Measurements from ENCODE around the gene AGXT. TPM values are rescaled to one million over a fixed set of nuclear protein-coding genes. Genes with fewer than 3 reads are reported as not detected.
A peak's percentile ranks its signal among the peaks of the same experiment; 100 is the strongest.

AGXT gene
- total RNA-seq, 3 donors from 2014 or later = 0.22 to 4.1 (median 1.0) TPM

- Histone ChIP-seq H3K4me1 (ENCODE audit: low read depth) (peaks cover 12% of the 10 kb centered on the region), H3K36me3 (ENCODE audit: low read depth) (no peaks in the 10 kb centered on the region), H3K4me3 (no peak overlapping the region), H3K9me3 (no peaks in the 10 kb centered on the region)
- ATAC-seq (peak; percentile 90), DNase-seq (peak; percentile 69 to 83 (median 71))
- no peak for TF ChIP-seq CTCF (IDR thresholded peaks at IDR 0.05)
- intact Hi-C loops (cut with DNase I, micrococcal nuclease) = no loop called here
Observed at GRCh38 chr2:240889601-240890560, 21.3 kb downstream of the AGXT start.

- peak in 1 of 3 donors; percentile 36 for DNase-seq
- H3K9me3 ChIP-seq = no peaks in the 10 kb centered on the region
- intact Hi-C loops (cut with DNase I, micrococcal nuclease) = no loop called here
- H3K36me3 ChIP-seq (ENCODE audit: low read depth) = no peaks in the 10 kb centered on the region
- no peak overlapping the region for H3K4me3 ChIP-seq
- no peak for TF ChIP-seq CTCF (IDR thresholded peaks at IDR 0.05)
- no peak for ATAC-seq
- H3K4me1 ChIP-seq (ENCODE audit: low read depth) = peaks cover 12% of the 10 kb centered on the region
Observed at GRCh38 chr2:240890691-240891090, 22.1 kb downstream of the AGXT start.

GRCh38 chr2:240891492-240892340 is 23.1 kb downstream of the AGXT start:
- no peak for TF ChIP-seq CTCF (IDR thresholded peaks at IDR 0.05)
- intact Hi-C loops (cut with DNase I, micrococcal nuclease) = no loop called here
- Histone ChIP-seq H3K36me3 (ENCODE audit: low read depth) (no peaks in the 10 kb centered on the region), H3K4me1 (ENCODE audit: low read depth) (peaks cover 17% of the 10 kb centered on the region), H3K4me3 (no peak overlapping the region), H3K9me3 (no peaks in the 10 kb centered on the region)
- DNase-seq (peak in 2 of 3 donors; percentile 50 to 61), ATAC-seq (peak; percentile 23)

- Histone ChIP-seq H3K36me3 (ENCODE audit: low read depth) (no peaks in the 10 kb centered on the region), H3K4me1 (ENCODE audit: low read depth) (peaks cover 19% of the 10 kb centered on the region), H3K9me3 (no peaks in the 10 kb centered on the region), H3K4me3 (no peak overlapping the region)
- no peak for ATAC-seq
- peak in 2 of 3 donors; percentile 22 to 26 for DNase-seq
- intact Hi-C loops (cut with DNase I, micrococcal nuclease) = no loop called here
- no peak for TF ChIP-seq CTCF (IDR thresholded peaks at IDR 0.05)
Observed at GRCh38 chr2:240892356-240892755, 23.7 kb downstream of the AGXT start.

- intact Hi-C loops (cut with DNase I, micrococcal nuclease) = no loop called here
- no peak for ATAC-seq
- Histone ChIP-seq H3K36me3 (ENCODE audit: low read depth) (no peaks in the 10 kb centered on the region), H3K4me3 (no peak overlapping the region), H3K4me1 (ENCODE audit: low read depth) (peaks cover 19% of the 10 kb centered on the region), H3K9me3 (no peaks in the 10 kb centered on the region)
- peak in 2 of 3 donors; percentile 22 to 40 for DNase-seq
- no peak for TF ChIP-seq CTCF (IDR thresholded peaks at IDR 0.05)
Observed at GRCh38 chr2:240892925-240893324, 24.3 kb downstream of the AGXT start.
